ENCODE results near the gene PIGT.
A peak's percentile ranks its signal among the peaks of the same experiment; 100 is the strongest.

The PIGT gene

DNA sequence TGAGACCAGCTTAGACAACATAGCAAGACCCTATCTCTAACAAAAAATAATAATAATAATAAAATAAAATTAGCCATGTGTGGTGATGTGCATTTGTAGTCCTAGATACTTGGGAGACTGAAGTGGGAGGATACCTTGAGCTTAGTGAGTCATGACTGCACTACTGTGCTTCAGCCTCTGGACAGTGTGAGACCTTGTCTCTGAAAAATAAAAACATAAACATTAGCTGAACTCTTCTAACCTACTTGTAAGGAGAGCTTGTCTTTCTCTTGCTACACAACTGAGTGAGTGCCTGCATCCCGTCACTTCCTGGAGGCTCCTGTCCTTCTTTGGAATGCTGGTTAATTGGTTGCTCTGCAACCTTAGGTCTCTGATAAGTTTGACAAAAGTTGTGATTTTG is 13.0 kb upstream of the PIGT start:
- no peak for DNase-seq

DNA sequence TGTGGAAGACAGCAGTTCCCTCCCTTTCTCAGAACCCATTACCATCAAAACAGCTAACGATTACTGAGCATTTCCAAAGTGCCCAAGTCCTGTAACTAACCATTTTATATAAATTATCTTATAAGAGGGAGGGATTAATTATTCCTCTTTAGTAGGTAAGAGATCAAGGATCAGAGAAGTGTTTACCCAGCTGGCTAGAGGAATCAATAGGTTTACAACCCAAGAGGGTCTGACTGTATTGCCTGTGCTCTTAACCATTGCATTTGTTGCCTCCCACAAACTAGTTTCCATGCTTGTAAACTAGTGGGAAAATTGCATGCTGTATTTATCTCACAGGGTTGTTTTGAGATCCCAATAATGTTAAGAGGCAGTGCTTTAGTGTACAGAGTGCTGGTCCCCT is 11.5 kb upstream of the PIGT start:
- no peak for DNase-seq

DNA sequence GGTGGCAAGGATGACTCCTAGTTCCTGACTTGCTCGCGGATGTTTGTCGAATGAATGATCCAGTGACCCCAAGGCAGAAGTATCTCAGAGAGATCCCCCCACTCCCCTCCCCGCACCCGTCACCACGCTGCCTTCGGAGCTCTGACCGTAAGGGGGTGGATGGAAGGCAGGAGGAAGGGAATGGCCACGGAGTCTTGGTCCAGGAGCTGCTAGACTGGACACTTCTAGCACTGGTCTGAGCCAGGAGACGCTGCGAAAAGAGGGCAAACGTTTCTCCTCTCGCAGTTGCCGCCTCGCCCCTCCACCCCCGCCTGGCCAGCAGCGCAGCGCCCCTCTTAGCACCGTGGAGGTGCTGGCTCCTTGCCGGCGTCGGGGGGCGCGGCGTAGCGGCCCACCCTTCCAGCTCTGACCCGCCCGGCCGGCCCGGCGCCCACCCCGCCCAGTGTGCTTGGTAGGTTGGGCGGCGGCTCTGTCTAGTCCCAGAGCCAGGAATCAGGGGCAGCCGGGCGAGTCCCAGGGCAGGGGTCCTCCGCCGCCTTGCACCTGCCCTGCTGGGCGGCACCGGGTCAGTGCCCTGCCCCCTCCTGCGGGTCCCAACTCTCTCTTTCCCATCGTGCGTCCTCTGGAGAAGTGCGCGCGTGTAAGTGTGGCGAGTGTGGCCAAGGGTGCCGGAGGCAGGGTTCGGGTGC is 10.2 kb upstream of the PIGT start:
- no peak for DNase-seq

DNA sequence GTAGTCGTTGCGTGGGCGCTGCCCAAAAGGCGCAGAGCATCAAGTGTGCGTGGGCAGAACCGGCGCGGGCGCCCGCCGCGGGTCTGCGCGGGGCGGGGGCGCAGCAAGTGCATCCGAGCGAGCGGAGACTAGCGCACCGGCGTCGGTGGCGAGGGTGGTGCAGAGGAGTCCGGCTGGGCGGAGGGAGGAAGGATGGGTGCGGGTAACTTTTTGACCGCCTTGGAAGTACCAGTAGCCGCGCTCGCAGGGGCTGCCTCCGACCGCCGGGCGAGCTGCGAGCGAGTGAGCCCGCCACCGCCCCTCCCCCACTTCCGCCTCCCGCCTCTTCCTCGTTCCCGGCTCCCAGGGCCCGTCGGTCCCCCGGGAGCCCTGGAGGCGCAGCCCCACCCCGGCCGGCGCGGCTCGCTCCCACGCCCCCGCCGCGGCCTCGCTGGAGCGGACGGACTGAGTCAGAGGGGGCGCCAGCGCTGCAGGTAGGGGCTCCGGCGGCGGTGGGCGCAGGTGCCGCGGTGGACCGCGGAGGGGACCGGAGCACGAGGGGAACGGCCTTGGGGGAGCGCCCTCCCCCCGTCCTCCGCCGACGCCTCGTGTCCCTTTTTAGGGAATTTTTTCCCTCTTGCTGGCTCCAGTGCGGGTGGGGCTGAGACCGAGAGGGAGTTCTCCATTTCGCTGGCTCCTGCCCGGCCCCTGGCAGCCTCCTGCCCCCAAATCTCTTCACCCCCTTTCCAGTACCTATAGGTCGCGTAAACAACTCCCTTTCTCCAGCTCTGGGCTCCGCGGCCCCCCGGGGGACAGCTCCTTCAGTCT is 9.5 kb upstream of the PIGT start:
- no peak for DNase-seq

DNA sequence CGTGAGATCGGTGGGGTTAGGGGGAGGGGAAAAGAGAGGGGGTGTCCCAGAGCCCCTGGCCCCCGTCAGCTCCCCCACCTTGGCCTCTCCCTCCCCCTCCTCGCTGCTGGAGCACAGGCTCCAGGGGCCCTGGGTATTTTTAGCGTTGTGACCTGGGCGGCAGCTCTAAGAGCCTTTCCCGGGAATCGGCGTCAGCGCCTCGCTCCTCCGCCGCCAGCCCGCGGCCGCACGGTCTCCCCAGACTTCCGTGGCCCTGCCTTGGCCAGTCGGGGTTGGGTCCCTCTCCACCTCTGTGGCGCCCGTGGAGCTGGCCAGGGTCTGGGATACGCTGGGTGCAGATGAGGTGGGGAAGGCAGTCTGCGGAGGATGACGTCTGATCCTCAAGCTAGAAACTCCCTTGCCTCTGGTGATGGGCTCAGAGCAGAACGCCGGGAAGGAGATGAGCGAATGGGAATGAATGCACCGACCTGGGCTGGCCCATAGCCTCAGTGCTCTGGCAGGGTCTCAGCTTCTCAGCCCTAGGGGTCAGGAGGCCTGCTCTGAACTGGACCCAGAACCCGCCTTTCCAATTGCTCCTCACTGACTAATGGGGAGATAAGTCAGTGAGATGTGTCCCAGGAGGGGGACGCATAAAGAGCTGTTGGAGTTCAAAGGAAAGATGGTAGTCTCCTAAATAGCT is 8.7 kb upstream of the PIGT start:
- DNase-seq, result no peak

DNA sequence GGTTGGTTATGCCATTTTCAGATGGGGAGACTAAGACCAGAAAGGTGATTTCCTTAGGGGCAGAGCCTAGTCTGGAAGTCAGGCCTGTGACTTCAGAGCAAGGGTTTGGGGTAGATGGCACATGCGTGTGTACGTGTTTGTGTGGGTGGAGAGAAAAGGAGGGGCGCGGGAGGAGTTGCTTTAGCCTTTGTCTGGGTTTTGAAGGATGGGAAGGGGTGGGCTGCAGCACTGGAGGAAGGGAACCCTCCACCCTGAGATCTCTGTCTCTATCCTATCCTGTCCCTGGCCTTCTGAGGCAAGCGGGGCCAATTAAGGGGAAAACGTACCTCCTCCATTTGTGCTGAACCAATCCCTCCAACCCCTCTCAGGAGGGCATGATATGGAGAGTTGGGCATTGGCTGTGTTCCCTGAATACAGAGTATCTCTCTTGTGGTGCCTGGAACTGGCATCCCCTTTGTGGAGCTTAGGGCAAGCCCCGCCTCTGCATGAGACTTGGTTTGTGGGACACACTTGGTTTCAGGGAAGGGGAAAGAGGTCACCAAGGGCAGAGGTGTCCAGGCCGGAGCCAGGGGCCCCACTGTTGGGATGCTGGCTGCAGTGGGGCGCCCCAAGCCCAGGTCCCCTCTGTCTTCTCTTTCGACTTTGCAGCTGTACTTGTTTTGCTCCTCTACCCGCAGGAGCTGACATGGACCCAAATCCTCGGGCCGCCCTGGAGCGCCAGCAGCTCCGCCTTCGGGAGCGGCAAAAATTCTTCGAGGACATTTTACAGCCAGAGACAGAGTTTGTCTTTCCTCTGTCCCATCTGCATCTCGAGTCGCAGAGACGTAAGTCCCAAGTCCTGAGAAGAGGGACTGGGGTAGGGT is 7.9 kb upstream of the PIGT start, which contains the start of gene DBNDD2:
DBNDD2 (plus strand) TSS at position 507 of the 863 bp plus-strand sequence; CDS start at position 686, 179 bp downstream.
- DNase-seq, result no peak

DNA sequence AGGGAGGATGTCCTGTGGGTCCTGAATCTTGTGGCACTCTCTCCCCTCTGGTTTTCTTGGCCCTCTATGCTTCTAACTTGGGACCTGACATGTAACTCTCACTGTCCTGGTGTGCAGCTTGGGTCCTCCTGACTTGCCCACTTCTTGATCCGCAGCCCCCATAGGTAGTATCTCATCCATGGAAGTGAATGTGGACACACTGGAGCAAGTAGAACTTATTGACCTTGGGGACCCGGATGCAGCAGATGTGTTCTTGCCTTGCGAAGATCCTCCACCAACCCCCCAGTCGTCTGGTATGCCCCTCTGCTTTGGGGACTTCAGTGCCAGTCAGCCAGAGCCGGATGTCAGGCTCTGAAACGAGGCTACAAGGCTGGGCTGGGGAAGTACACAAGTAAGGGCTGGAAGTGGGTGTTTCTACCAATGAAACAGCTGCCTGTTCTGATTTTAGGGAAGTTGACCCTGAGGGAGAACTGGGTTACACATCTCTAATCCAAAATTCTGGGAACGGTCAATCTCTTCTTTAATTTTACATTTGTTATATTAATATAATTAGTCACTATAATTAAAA is 7.2 kb upstream of the PIGT start:
- DNase-seq, result peak; percentile 60 to 66

DNA sequence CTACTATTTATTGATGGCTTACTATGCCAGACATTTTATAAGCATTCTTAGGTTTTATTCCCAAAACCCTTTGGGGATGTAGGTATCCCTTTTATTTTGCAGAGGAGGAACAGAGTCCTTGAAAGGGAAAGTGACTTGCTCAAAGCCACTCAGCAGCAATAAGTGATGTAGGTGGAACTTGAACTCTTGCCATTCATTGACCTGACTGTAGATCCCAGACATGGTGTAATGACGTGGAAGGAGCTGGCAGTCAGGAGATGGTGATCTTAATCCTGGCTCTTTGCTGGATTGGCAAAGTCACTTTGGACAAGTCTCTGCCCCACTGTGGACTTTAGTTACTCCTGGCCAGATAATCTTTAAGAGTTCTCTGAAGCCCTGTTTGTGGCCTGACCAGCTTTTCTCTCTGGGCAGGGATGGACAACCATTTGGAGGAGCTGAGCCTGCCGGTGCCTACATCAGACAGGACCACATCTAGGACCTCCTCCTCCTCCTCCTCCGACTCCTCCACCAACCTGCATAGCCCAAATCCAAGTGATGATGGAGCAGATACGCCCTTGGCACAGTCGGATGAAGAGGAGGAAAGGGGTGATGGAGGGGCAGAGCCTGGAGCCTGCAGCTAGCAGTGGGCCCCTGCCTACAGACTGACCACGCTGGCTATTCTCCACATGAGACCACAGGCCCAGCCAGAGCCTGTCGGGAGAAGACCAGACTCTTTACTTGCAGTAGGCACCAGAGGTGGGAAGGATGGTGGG is 6.2 kb upstream of the PIGT start:
- DNase-seq, result no peak

DNA sequence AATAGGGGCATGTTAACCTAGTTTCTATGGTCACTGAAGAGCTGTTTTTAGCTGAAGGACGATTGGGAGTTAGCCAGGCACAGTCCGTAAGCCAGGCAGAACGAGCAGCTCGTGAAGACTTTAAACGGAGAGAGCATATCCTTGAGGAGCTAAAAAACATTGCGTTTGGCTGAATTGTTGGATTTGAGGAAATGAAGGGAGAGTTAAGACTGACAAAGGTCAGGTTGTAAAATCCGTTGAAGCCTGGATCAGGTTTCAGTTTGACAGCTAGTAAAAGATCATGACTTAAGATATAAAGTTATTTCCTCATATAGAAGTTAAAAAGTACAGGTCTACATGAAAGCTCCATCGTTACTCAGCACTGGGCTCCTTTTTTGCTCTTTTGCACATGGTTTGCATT is 5.1 kb upstream of the PIGT start:
- DNase-seq, result no peak

DNA sequence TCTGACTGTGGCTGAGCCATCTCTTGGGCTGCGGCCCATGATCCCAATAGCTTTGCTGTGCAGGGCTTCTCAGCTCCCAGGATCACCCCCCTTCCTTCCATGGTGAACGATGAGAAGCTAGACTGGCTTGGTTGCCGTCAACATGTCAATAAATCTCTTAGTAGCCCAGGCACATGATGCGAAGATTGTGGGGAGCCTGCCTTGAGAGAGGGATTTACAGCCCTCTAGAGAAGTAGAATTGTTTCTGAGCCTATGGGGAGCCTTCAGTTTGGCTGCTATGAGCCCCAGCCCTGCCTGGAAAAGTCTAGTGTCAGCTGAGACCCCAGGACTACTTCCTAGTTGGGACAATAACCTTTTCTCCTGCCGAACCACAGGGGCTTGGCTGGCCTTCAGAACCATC is 3.3 kb upstream of the PIGT start:
- DNase-seq, result no peak

DNA sequence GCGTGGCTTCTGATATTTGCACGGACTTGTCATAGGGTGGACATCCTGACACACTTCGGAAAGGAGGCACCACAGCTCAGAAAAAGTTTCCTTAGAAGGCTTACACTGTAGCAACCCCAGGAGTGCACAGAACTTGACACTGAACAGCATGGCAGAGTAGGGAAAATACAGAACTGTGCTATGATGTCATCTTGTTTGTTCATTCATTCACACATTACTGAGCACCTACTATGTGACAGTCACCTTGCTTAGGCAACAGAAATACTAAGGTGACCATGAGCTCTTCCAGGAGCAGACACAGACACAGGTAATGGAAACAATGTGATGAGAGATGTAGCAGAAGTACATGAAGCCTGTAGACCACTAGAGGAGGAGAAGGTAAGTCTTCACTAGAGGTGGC is 2.5 kb upstream of the PIGT start:
- DNase-seq, result no peak

DNA sequence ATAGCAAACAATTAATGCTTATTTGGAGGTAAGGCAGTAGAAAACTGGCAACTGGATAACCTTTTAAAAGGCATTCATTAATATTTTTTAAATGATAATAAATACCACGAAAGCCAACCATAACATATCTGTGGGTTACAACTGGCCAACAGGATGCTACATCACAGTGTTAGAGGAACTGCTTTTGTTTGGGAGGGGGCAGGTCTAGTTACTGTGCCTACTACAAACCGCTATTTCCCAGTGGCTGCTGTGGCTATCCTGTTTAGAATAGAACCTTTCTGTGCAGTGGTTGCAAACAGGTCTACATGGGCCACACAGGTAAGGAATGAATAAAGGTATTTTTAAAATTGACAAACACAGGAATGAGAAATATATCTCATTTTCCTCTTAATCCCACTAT is 976 bp downstream of the PIGT start:
- peak; percentile 73 to 80 for DNase-seq

DNA sequence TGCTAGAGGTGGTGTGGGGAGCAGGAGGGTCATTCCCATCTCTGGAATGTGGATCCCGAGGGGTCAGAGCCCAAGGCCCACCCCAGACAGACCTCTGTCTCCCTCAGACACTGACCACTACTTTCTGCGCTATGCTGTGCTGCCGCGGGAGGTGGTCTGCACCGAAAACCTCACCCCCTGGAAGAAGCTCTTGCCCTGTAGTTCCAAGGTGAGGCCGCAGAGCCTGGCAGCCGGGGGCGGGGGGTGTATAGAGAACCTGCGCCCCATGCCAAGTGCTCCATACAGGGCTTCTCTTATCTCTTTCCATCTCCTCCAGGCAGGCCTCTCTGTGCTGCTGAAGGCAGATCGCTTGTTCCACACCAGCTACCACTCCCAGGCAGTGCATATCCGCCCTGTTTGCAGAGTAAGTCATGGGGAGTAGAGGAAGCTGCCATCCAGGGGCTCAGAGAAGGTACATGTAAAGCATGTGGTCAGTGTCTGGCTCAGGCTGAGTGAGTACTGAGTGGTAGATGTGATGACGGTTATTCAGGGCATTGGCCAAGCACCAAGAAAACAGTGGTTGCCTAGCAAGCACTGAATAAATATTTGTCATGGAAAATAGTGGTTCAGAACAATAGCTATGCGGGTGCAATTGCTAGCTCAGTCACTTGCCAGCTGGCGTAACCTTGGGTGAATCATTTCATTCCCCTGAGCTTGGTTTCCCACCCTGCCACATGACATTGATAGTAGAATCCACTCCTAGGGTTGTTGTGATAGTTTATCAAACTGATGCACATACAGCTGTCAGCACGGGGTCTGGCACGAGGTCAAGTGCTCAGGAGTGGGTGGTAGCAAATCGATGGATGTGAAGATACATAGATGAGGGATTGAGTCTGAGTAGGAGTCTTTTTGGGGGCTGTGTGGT is 3.5 kb downstream of the PIGT start:
- no peak for DNase-seq

DNA sequence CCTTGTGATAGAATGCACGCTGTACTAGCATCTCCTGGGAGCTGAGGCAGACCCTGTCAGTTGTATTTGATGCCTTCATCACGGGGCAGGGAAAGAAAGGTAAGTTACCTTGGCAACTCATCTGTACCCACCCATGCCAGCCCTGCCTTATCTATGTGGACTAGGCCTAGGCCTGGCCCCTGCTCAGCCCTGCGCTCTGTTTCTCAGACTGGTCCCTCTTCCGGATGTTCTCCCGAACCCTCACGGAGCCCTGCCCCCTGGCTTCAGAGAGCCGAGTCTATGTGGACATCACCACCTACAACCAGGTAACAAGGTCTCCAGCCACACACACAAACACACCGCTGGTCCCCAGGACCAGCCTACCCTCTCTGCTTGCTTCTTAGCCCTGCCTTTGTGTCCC is 4.2 kb downstream of the PIGT start:
- no peak for DNase-seq

DNA sequence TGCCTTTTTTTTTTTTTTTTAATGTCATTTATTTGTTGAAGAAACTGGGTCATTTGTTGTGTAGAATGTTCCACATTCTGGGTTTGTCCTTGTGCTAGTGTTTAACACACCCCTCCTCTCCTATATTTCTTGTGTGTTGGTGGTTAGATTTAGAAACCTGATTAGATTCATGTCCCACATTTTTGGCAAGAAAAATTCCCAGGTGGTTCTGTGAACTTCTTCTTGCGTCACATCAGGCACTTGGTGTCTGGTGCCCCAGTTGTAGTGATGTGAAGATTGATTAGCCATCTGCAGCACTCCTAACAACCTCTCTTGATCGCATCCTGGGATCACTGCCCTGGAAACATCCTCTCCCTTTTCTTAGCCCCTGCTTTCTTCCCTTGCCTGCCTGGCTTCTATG is 7.8 kb downstream of the PIGT start:
- no peak for DNase-seq

DNA sequence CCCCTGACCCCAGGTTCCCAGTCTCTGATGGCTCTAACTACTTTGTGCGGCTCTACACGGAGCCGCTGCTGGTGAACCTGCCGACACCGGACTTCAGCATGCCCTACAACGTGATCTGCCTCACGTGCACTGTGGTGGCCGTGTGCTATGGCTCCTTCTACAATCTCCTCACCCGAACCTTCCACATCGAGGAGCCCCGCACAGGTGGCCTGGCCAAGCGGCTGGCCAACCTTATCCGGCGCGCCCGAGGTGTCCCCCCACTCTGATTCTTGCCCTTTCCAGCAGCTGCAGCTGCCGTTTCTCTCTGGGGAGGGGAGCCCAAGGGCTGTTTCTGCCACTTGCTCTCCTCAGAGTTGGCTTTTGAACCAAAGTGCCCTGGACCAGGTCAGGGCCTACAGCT is 9.6 kb downstream of the PIGT start:
- no peak for DNase-seq

DNA sequence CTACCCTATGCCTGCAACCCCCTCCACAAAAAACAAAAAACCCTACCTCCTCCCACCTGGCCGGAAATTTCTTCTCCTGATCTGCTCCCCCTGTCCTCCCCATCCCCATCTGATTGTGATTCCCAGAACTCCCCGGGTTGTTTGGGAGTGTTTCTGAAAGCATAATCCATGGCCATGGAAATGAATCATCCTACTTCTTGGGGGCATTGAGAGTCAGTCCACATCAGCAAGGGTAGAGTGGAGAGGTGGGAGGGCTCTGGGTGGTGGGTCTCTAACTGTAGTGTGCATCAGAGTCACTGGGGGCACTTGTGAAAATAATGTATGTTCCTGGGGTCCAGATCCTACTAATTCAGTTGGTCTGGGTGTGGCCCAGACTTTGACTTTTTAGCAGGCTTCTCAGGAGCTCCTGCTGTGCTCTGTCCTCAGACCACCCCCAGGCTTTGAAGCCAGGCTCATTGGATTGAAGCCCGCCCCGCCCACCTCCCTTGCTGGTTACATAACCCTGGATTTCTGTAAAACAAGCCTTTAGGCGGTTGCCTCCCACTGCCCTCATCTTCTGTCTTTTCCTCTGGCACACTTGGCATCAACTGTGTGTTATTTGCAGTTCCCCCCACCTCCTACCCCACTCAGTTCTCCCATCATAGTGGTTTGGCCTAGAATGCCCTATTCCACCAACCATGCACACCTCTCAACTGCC is 10.5 kb downstream of the PIGT start:
- no peak for DNase-seq

DNA sequence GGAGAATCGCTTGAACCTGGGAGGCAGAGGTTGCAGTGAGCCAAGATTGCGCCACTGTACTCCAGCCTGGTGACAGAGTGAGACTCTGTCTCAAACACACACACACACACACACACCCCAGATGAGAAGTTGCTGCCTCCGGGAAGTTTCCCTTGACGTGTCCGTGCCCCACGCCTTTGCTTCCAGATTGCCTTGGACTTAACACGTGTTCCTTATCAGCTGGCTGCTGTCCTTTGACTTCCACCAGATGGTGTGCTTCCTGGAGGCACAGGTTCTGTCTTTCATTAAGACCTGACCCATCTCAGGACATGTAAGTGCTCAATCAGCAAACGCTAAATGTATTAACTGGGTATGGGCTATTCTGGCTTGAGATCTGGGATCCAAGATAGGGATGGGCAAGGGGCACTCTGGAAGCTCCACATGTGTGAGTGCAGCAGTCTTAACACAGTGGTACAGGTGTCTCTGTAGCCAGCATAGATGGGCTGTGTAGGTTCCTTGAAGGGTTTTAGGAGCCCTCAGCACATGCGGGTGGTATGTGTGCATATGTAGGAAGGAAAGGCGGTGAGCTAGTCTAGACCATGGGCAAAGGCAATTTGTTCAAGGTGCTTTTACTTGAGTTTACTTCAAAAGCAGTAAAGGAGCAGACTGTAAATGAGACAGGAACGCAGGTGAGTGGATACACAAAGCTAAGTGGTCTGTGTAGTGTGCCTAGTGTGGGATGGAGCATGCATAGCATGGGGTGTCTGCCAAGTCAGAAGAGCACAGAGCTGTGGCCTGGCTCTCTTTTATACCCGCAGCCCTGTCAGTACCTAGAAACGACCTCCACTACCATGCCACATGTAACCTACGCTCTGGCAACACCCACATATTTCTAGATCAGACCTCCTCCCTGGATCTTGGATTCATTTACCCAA is 11.6 kb downstream of the PIGT start:
- no peak for DNase-seq

DNA sequence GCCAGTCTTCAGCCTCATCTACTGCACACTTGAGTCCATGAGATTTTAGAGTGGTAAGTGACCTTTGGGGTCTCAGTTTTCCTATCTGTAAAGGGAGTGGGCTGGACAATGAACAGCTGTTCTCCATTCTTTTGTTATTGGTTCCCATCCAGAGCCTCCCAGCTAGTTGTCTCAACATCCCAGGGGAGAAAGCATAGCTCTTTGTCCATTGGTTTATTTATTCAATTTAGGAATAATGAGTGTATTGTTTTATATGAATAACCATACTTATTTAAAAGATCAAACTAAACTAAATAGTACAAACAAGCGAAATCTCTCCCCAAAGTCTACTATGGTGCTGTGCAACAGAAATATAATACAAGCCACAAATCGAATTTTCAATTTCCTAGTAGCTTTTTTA is 13.7 kb downstream of the PIGT start:
- DNase-seq, result no peak
